Ishikawa (cell line): ENCODE data around the gene OSCP1.

Source experiments
- CEBPB ChIP-seq: IDR thresholded peaks from 2 replicates; pipeline ENCODE4 v1.6.1; 2012
- CREB1 ChIP-seq: IDR thresholded peaks from 2 replicates; pipeline ENCODE4 v1.6.1; 2012; ENCODE audit warnings: low read depth
- EP300 ChIP-seq: IDR thresholded peaks from 2 replicates; pipeline ENCODE4 v1.6.1; 2012; ENCODE audit warnings: borderline replicate concordance
- FOXM1 ChIP-seq: IDR thresholded peaks from 2 replicates; pipeline ENCODE4 v1.6.1; 2012; ENCODE audit warnings: low read depth, borderline replicate concordance
- MAX ChIP-seq: IDR thresholded peaks from 2 replicates; pipeline ENCODE4 v1.6.1; 2012
- NFIC ChIP-seq: IDR thresholded peaks from 2 replicates; pipeline ENCODE4 v1.6.1; 2012
- RAD21 ChIP-seq: IDR thresholded peaks from 2 replicates; pipeline ENCODE4 v1.6.1; 2012; ENCODE audit warnings: low read depth
- REST ChIP-seq: IDR thresholded peaks from 2 replicates; pipeline ENCODE4 v1.6.1; 2012; ENCODE audit warnings: low read depth, mild to moderate bottlenecking
- TAF1 ChIP-seq: IDR thresholded peaks from 2 replicates; pipeline ENCODE4 v1.6.1; 2012; ENCODE audit warnings: low read depth, mild to moderate bottlenecking
- TCF12 ChIP-seq: IDR thresholded peaks from 2 replicates; pipeline ENCODE4 v1.6.1; 2012; ENCODE audit warnings: low read depth
- TEAD4 ChIP-seq: IDR thresholded peaks from 2 replicates; pipeline ENCODE4 v1.6.1; 2012
- YY1 ChIP-seq: IDR thresholded peaks from 2 replicates; pipeline ENCODE4 v1.6.1; 2012; ENCODE audit warnings: low read depth

DNA sequence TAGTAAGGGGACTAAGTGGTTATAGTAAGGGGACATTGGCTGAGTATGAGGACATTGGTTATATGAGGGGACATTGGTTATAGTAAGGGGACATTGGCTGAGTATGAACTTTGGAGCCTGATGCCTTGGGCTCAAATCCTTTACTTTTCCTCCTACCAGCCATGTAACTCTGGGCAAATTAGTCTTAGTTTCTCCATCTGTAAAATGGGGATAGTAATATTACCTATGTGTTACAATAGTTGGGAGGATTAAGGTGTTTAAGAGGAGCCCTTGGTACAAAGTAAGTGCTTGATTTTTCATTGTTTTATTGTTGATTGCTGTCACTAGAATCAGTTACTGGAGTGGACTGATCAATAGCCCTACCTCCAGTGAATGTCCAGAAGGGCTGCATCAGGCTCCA lies 2.8 kb downstream of the OSCP1 start:
- TF ChIP-seq CEBPB = no peak
- no peak for TF ChIP-seq NFIC
- no peak for TF ChIP-seq MAX
- TF ChIP-seq REST = no peak
- TF ChIP-seq YY1 = no peak
- no peak for TF ChIP-seq EP300
- no peak for TF ChIP-seq FOXM1
- TF ChIP-seq TEAD4 = no peak
- TF ChIP-seq CREB1 = no peak
- no peak for TF ChIP-seq RAD21
- no peak for TF ChIP-seq TAF1
- TF ChIP-seq TCF12 = no peak
